Activated CD4-positive, alpha-beta T cell treated with anti-CD3 and anti-CD28 coated beads, Interleukin-2, amount 50 U/mL, for 48 hours (primary cell): ENCODE data around the gene FADS3.

Experiments used
- DNase-seq, 2 experiments: peaks; one replicate each; pipeline ENCODE4 v3.0.0-alpha.2; 2020

Gene FADS3

GRCh38 chr11:61832207-61832606 is 59.1 kb downstream of the FADS3 start:
- no peak for DNase-seq

DNA sequence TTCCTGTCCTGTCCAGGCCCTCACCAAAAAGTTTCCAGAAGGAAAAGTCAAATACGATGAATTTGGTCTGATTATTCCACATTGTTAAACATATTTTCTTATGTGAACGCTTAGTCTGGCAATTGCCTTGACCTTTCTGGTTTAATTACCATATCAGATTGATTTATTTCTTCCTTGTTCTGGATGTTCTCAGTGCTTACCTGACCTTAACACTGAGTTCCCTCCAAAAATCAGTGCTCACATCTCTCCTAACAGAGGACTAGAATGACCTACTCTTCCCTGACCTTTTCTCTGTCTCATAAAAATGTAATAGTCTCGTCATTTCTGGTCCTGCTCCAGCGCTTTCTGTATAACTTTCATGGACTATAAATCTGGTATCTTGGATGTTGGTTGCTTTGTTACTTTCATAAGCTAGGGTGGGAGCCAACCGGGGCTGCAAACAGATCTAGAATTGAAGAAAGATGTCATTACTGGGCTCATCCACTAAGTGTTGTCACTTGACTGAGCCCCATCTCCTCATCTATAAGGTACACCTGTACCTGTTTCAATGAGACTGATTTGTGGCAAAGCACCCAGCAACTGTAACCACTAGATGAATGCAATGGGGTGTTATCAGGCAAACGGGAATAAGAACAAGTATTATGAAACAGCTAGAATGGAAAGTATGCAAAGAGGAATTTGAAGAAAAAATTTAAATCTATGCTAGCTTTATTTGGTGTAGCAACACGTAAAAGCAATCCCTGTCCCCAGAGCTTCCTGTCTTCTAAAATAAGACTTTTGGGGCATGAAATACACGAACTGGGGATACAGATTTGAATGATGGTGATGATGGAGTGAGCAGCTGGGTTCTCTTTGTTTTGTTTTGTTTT is 60.9 kb downstream of the FADS3 start:
- no peak for DNase-seq

- no peak for DNase-seq
Observed at GRCh38 chr11:61829806-61830205, 61.5 kb downstream of the FADS3 start.

DNA sequence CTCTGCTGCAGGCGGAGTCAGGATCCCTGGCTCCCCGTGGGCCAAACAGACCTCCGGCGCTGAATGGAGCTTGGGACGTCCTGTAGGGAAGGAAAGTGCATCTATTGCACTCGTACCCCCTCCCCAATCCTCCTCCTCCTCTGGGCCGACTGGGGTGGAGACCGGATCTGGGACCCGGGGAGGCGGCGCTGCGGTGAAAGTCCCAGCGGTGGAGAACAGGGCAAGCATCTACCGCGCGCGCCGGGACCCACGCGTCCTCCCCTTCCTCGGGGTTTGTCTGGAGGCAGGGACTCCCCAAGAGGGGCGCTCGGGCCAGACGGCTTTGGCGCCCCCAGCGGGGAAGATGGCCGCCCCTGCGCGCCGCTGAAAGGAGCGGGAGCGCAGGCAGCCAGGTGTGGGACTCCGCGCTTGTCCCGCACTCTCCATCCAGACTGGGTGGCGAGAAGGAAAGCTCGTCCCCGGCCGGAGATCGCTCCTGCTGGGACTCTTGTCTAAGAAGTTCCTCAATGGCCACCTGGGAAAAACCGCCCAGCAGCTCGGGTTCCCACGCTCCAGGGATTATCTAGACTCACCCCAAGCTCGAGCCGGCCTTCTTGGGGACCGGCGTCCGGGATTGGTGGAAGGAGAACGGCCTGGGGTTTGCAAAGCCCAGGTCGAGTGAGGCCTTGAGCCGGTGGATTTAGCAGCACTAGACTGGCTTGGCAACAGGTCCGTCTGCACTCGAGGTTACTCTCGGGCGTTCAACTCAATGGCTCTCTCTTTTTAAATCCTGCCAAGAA is 62.5 kb downstream of the FADS3 start:
- peak; percentile 29 to 36 for DNase-seq

GRCh38 chr11:61828379-61828628 is 63.0 kb downstream of the FADS3 start:
- no peak for DNase-seq

GRCh38 chr11:61827571-61828378 is 63.6 kb downstream of the FADS3 start, which contains the start of gene FADS2:
Gene FADS2, plus strand, starts transcription at chr11:61828300. Its CDS starts 91 bp downstream, at chr11:61828391.
- DNase-seq = peak; percentile 77 to 84

- DNase-seq = no peak
Observed at GRCh38 chr11:61826930-61827570, 64.3 kb downstream of the FADS3 start.
